ENCODE measurements around the gene RIOX2.

GRCh38 chr3:97935842-97936241 lies 36.4 kb downstream of the RIOX2 start:
- no peak for TF ChIP-seq CTCF (IDR thresholded peaks at IDR 0.05; ENCODE audit: low read length)
- TF ChIP-seq EZH2 (IDR thresholded peaks at IDR 0.05; ENCODE audit: borderline replicate concordance, low read length), result no peak

Data from OCI-LY1 (cell line).